A549 (cell line): ENCODE results near the gene ACTRT2. TPM values are rescaled to one million over a fixed set of nuclear protein-coding genes. Genes with fewer than 3 reads are reported as not detected.

Experiments used
- ATAC-seq, 2 experiments: fragments of 200-7000 bp in 1 of 2; fragments of >200 bp in 1 of 2; cut with Nextera tagmentation in 1 of 2; cut with Tn5 transposase in 1 of 2; 3 replicates each; pipeline versions ENCODE4 v1.8.0 to v1.9.1; 2018 to 2020; ENCODE audit warnings: mild to moderate bottlenecking in 1 of 2, moderate library complexity in 1 of 2
- CTCF ChIA-PET: fragments of 300-600 bp; sonication (Branson Sonifier 250); formaldehyde crosslinking; extraction: SDS; loops from one replicate; lab custom pipeline; 2021; ENCODE audit warnings: antibody characterized with exemption, inconsistent platforms; lab: Yijun Ruan, JAX
- POLR2A ChIA-PET: fragments of 350-600 bp; formaldehyde crosslinking; extraction: SDS; loops from one replicate; lab custom pipeline; 2021; ENCODE audit warnings: antibody characterized with exemption, inconsistent platforms; lab: Yijun Ruan, JAX
- DNase-seq, 2 experiments: peaks; one replicate each; pipeline versions ENCODE4 v3.0.0 to v3.0.0-alpha.2; 2011 to 2016; ENCODE audit warnings: low read depth in 1 of 2, low spot score in 1 of 2
- FAIRE-seq: peaks from 2 replicates; lab custom pipeline; 2011; peaks lifted over from hg19 to GRCh38; lab: Jason Lieb, UNC
- H3K27ac ChIP-seq, 2 experiments: fragments of >200 bp; sonication (Bioruptor Twin); formaldehyde crosslinking; 3 replicates each; pipeline ENCODE4 v1.5.1; 2016 to 2017
- H3K4me1 ChIP-seq: fragments of >200 bp; sonication (Bioruptor Twin); formaldehyde crosslinking; 3 replicates; pipeline ENCODE4 v1.6.1; 2016
- H3K4me2 ChIP-seq: fragments of >200 bp; sonication (Bioruptor Twin); formaldehyde crosslinking; 3 replicates; pipeline ENCODE4 v1.6.1; 2016
- H3K4me3 ChIP-seq: fragments of >200 bp; sonication (Bioruptor Twin); formaldehyde crosslinking; 3 replicates; pipeline ENCODE4 v1.5.1; 2016
- H3K9me3 ChIP-seq: fragments of >200 bp; sonication (Bioruptor Twin); formaldehyde crosslinking; 3 replicates; pipeline ENCODE4 v1.6.1; 2016
- BCL3 ChIP-seq: fragments of >200 bp; sonication (Bioruptor Twin); formaldehyde crosslinking; IDR thresholded peaks from 3 replicates; pipeline ENCODE4 v1.6.1; 2016
- CBX2 ChIP-seq: fragments of 200-600 bp; sonication (generic); IDR thresholded peaks from 2 replicates; pipeline ENCODE4 v1.6.1; 2016; ENCODE audit warnings: low read depth, mild to moderate bottlenecking, borderline replicate concordance
- CTCF ChIP-seq: fragments of >200 bp; sonication (Bioruptor Twin); formaldehyde crosslinking; IDR thresholded peaks from 3 replicates; pipeline ENCODE4 v1.5.1; 2016
- E2F6 ChIP-seq: IDR thresholded peaks from 2 replicates; pipeline ENCODE4 v1.6.1; 2012; ENCODE audit warnings: low read depth, borderline replicate concordance
- EP300 ChIP-seq, 2 experiments: fragments of >200 bp; sonication (Bioruptor Twin); formaldehyde crosslinking; IDR thresholded peaks; 2 replicates in 1 of 2; 3 replicates in 1 of 2; pipeline ENCODE4 v1.6.1; 2016 to 2017
- ESRRA ChIP-seq: fragments of 150-350 bp; IDR thresholded peaks from 2 replicates; pipeline ENCODE4 v1.6.1; 2014; ENCODE audit warnings: mild to moderate bottlenecking, low read length, borderline replicate concordance
- FOSB ChIP-seq: fragments of 250-450 bp; sonication (Bioruptor Pico); IDR thresholded peaks from 2 replicates; pipeline ENCODE4 v1.5.0; 2020; ENCODE audit warnings: mild to moderate bottlenecking, moderate library complexity
- FOSL2 ChIP-seq, 2 experiments: fragments of 450-650 bp in 1 of 2; fragments of >200 bp in 1 of 2; sonication (Bioruptor Twin) in 1 of 2; formaldehyde crosslinking; IDR thresholded peaks; 2 replicates each; pipeline versions ENCODE4 v1.5.0 to v1.6.1; 2016 to 2020; ENCODE audit warnings: mild to moderate bottlenecking in 1 of 2, moderate library complexity in 1 of 2
- FOXS1 ChIP-seq: fragments of 250-450 bp; sonication (Bioruptor Pico); IDR thresholded peaks from 2 replicates; pipeline ENCODE4 v1.5.0; 2020; ENCODE audit warnings: mild to moderate bottlenecking, moderate library complexity
- GATA3 ChIP-seq: IDR thresholded peaks from 2 replicates; pipeline ENCODE4 v1.6.1; 2012; ENCODE audit warnings: borderline replicate concordance
- HES2 ChIP-seq: fragments of >200 bp; sonication (Bioruptor Twin); formaldehyde crosslinking; IDR thresholded peaks from 2 replicates; pipeline ENCODE4 v1.6.1; 2016
- HOXA7 ChIP-seq: fragments of 250-450 bp; sonication (Bioruptor Pico); IDR thresholded peaks from 2 replicates; pipeline ENCODE4 v1.5.0; 2020; ENCODE audit warnings: mild to moderate bottlenecking, moderate library complexity
- MAFK ChIP-seq: fragments of 450-650 bp; IDR thresholded peaks from 2 replicates; pipeline ENCODE4 v1.6.1; 2014; ENCODE audit not compliant: partially characterized antibody
- MAX ChIP-seq: IDR thresholded peaks from 2 replicates; pipeline ENCODE4 v1.6.1; 2012
- NPAS2 ChIP-seq: fragments of 250-450 bp; sonication (Bioruptor Pico); IDR thresholded peaks from 2 replicates; pipeline ENCODE4 v1.8.0; 2022; ENCODE audit warnings: mild to moderate bottlenecking, moderate library complexity, borderline replicate concordance
- NR3C1 ChIP-seq: fragments of >200 bp; sonication (Bioruptor Twin); formaldehyde crosslinking; IDR thresholded peaks from 3 replicates; pipeline ENCODE4 v1.6.1; 2017
- POLR2AphosphoS2 ChIP-seq: conservative IDR thresholded peaks from 2 replicates; pipeline ENCODE4 v1.6.1; 2012; ENCODE audit warnings: low read length, improper control_type of control experiment, inconsistent platforms
- RAD21 ChIP-seq, 2 experiments: fragments of >200 bp in 1 of 2; sonication (Bioruptor Twin) in 1 of 2; formaldehyde crosslinking in 1 of 2; IDR thresholded peaks in 1 of 2; conservative IDR thresholded peaks in 1 of 2; 2 replicates in 1 of 2; 3 replicates in 1 of 2; pipeline ENCODE4 v1.6.1; 2012 to 2018; ENCODE audit warnings: inconsistent platforms in 1 of 2
- RFX5 ChIP-seq: fragments of 450-650 bp; IDR thresholded peaks from 2 replicates; pipeline ENCODE4 v1.7.1; 2014; ENCODE audit warnings: antibody characterized with exemption, mild to moderate bottlenecking, moderate library complexity
- SMC3 ChIP-seq: fragments of >200 bp; sonication (Bioruptor Twin); formaldehyde crosslinking; IDR thresholded peaks from 3 replicates; pipeline ENCODE4 v1.6.1; 2018; ENCODE audit warnings: inconsistent platforms
- SREBF2 ChIP-seq: fragments of 450-650 bp; IDR thresholded peaks from 2 replicates; pipeline ENCODE4 v1.6.1; 2014; ENCODE audit warnings: mild to moderate bottlenecking, moderate library complexity
- TFCP2L1 ChIP-seq: fragments of 250-450 bp; sonication (Bioruptor Pico); IDR thresholded peaks from 2 replicates; pipeline ENCODE4 v1.5.0; 2021; ENCODE audit warnings: mild to moderate bottlenecking
- TP53 ChIP-seq: fragments of 250-450 bp; sonication (Bioruptor Pico); IDR thresholded peaks from 2 replicates; pipeline ENCODE4 v1.5.0; 2021; ENCODE audit warnings: mild to moderate bottlenecking, moderate library complexity
- USF2 ChIP-seq: fragments of 450-650 bp; IDR thresholded peaks from 2 replicates; pipeline ENCODE4 v1.6.1; 2014; ENCODE audit warnings: antibody characterized with exemption
- ZC3H11A ChIP-seq: fragments of 450-650 bp; IDR thresholded peaks from 2 replicates; pipeline ENCODE4 v1.6.1; 2014; ENCODE audit warnings: antibody characterized with exemption, mild to moderate bottlenecking
- ZFP36 ChIP-seq: fragments of 450-650 bp; IDR thresholded peaks from 2 replicates; pipeline ENCODE4 v1.6.1; 2014; ENCODE audit warnings: borderline replicate concordance; ENCODE audit not compliant: partially characterized antibody
- ZNF302 ChIP-seq: fragments of 250-450 bp; sonication (Bioruptor Pico); IDR thresholded peaks from 2 replicates; pipeline ENCODE4 v1.9.0; 2021; ENCODE audit warnings: inconsistent platforms, mild to moderate bottlenecking, moderate library complexity
- WGBS: methylation state at CpG from one replicate; pipeline ENCODE4 v1.1.6; 2017; ENCODE audit errors: missing lambda C conversion rate; 5-methylcytosine and 5-hydroxymethylcytosine counted together
- polyA plus RNA-seq, 4 experiments: library from polyadenylated mRNA; depleted of rRNA in 3 of 4; stranded (reverse); fragments of >200 nt; fragmentation: RNase III in 1 of 4; extraction: RNeasy Plus Mini Kit Qiagen cat#74134 plus additional on column Dnase treatment in 1 of 4; gene quantifications; 2 replicates in 3 of 4; 3 replicates in 1 of 4; pipeline ENCODE4 v1.2.3, GENCODE V29; 2011 to 2017

The ACTRT2 gene
- polyA plus RNA-seq, 2 of the 4 experiments (the other 2 are of a cell fraction) = not detected

GRCh38 chr1:3016641-3017439 lies 4.4 kb upstream of the ACTRT2 start:
- no peak for FAIRE-seq
- Histone ChIP-seq H3K9me3 (no peaks in the 10 kb centered on the region), H3K27ac (no peak overlapping the region)
- 42% methylated on average over 9 of the region's 22 CpGs for WGBS
- CTCF ChIA-PET = no interaction called here
- no peak for TF ChIP-seq GATA3
- TF ChIP-seq SMC3 = no peak
- no peak for TF ChIP-seq ESRRA
- no peak for TF ChIP-seq HES2
- no peak for TF ChIP-seq CTCF
- no peak for TF ChIP-seq NR3C1
- no peak for TF ChIP-seq RFX5
- TF ChIP-seq E2F6 = no peak
- TF ChIP-seq POLR2AphosphoS2 = no peak
- TF ChIP-seq, all 56 proteins: peak for 0
- no peak for ATAC-seq
- POLR2A ChIA-PET = no interaction called here
- Histone ChIP-seq H3K4me3 (no peak overlapping the region), H3K4me2 (no peak overlapping the region), H3K4me1 (no peaks in the 10 kb centered on the region)
- no peak for DNase-seq

GRCh38 chr1:3017440-3018050 lies 3.7 kb upstream of the ACTRT2 start:
- no peak overlapping the region for H3K4me3 ChIP-seq
- ChIA-PET CTCF (no interaction called here), POLR2A (no interaction called here)
- no peaks in the 10 kb centered on the region for H3K9me3 ChIP-seq
- no peak for FAIRE-seq
- H3K27ac ChIP-seq = no peak overlapping the region
- TF ChIP-seq ZC3H11A (no peak), HOXA7 (CRISPR knock-in tag) (no peak), FOXS1 (no peak), TFCP2L1 (CRISPR knock-in tag) (no peak), MAFK (no peak), EP300 (IDR thresholded peaks at IDR 0.05) (no peak), FOSB (no peak), TP53 (CRISPR knock-in tag) (no peak), CBX2 (no peak), BCL3 (no peak), ZFP36 (no peak), SREBF2 (no peak), MAX (no peak), RAD21 (conservative IDR thresholded peaks at IDR 0.05 in 1 of 2, IDR thresholded peaks at IDR 0.05 in 1 of 2) (no peak), ZNF302 (CRISPR knock-in tag) (no peak), FOSL2 (IDR thresholded peaks at IDR 0.05) (no peak), FOSL2 (CRISPR knock-in tag; IDR thresholded peaks at IDR 0.05) (no peak), HES2 (no peak), POLR2AphosphoS2 (no peak), NPAS2 (CRISPR knock-in tag) (no peak), USF2 (no peak)
- ATAC-seq = no peak
- 50% methylated on average over 11 of the region's 17 CpGs for WGBS
- no peak for DNase-seq
- no peak overlapping the region for H3K4me2 ChIP-seq
- H3K4me1 ChIP-seq = no peaks in the 10 kb centered on the region
